ENCODE data around the gene MYO5B.

DNA sequence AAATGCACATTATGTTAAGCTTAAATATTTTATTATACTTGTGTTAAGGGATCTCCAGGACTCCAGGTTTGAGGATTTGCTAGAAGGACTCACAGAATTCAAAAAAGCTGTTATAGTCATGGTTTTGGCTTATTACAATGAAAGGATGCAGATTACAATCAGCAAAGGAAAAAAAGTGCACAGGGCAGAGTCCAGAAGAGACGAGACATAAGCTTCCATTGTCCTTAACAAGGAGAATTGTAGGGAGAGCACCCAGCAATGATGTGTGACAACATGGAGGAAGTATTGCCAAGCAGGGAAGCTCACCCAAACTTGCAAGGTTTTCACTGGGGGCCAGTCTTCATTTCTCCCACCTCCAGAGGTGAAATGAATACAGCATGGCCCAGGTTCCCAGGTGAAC is 12.8 kb upstream of the MYO5B start:
- TF ChIP-seq, protein P1, sequence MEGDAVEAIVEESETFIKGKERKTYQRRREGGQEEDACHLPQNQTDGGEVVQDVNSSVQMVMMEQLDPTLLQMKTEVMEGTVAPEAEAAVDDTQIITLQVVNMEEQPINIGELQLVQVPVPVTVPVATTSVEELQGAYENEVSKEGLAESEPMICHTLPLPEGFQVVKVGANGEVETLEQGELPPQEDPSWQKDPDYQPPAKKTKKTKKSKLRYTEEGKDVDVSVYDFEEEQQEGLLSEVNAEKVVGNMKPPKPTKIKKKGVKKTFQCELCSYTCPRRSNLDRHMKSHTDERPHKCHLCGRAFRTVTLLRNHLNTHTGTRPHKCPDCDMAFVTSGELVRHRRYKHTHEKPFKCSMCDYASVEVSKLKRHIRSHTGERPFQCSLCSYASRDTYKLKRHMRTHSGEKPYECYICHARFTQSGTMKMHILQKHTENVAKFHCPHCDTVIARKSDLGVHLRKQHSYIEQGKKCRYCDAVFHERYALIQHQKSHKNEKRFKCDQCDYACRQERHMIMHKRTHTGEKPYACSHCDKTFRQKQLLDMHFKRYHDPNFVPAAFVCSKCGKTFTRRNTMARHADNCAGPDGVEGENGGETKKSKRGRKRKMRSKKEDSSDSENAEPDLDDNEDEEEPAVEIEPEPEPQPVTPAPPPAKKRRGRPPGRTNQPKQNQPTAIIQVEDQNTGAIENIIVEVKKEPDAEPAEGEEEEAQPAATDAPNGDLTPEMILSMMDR (IDR thresholded peaks at IDR 0.05 in 4 of 5, conservative IDR thresholded peaks at IDR 0.05 in 1 of 5) = no peak
- no peak for TF ChIP-seq POLR2A (IDR thresholded peaks at IDR 0.05)
